Stomach (tissue), 4 donors: Measurements from ENCODE around the gene SERTM1.

ENCODE experiments used
- CTCF ChIP-seq, 7 experiments: fragments of 450-650 bp in 4 of 7; fragments of 200-600 bp in 3 of 7; sonication (generic) in 3 of 7; IDR thresholded peaks; one replicate each; pipeline ENCODE4 v1.5.1; 2016 to 2019; ENCODE audit warnings: antibody characterized with exemption in 7 of 7, control low read depth in 2 of 7, mild to moderate bottlenecking in 1 of 7
- EP300 ChIP-seq: sonication (generic); formaldehyde crosslinking; IDR thresholded peaks from one replicate; pipeline ENCODE4 v1.6.1; 2017; ENCODE audit warnings: antibody characterized with exemption
- POLR2A ChIP-seq, 4 donors: fragments of 450-650 bp; IDR thresholded peaks; one replicate each; pipeline ENCODE4 v1.6.1; 2016; ENCODE audit warnings: antibody characterized with exemption in 4 of 4, control low read depth in 2 of 4, mild to moderate bottlenecking in 1 of 4, moderate library complexity in 1 of 4
- POLR2AphosphoS5 ChIP-seq, 3 donors: sonication (generic); formaldehyde crosslinking; IDR thresholded peaks; one replicate each; pipeline ENCODE4 v1.6.1; 2016; ENCODE audit warnings: antibody characterized with exemption in 3 of 3

GRCh38 chr13:36666477-36667229 is 7.2 kb upstream of the SERTM1 start:
- TF ChIP-seq CTCF (IDR thresholded peaks at IDR 0.05): no peak
- TF ChIP-seq EP300: no peak
- TF ChIP-seq POLR2AphosphoS5 (IDR thresholded peaks at IDR 0.05): no peak
- no peak for TF ChIP-seq POLR2A (IDR thresholded peaks at IDR 0.05)
